K562 (cell line): ENCODE data around the gene GTF3C1. TPM values are rescaled to one million over a fixed set of nuclear protein-coding genes. Genes with fewer than 3 reads are reported as not detected.

ENCODE experiments used
- ATAC-seq: fragments of 200-7000 bp; cut with Tn5 transposase; 3 replicates; pipeline ENCODE4 v1.9.1; 2020; ENCODE audit warnings: moderate library complexity
- BruUV-seq: library from RNA; stranded (reverse); fragments of 400-500 nt; replicated peaks from 2 replicates; lab custom pipeline; 2021; lab: Mats Ljungman, UMichigan
- CTCF ChIA-PET: fragments of 300-600 bp; formaldehyde crosslinking; extraction: SDS; loops from one replicate; lab custom pipeline; 2021; ENCODE audit warnings: low intra/inter-chr PET ratio; lab: Yijun Ruan, JAX
- POLR2A ChIA-PET: fragments of 300-600, 350-650 bp; sonication (Branson Sonifier 250); formaldehyde crosslinking; extraction: SDS; loops from one replicate; lab custom pipeline; 2021; ENCODE audit warnings: antibody characterized with exemption, inconsistent platforms; lab: Yijun Ruan, JAX
- DNase-seq, 4 experiments: peaks; one replicate each; pipeline versions ENCODE4 v3.0.0 to v3.0.0-alpha.2; 2011 to 2018; ENCODE audit warnings: low spot score in 3 of 4, mixed read lengths in 3 of 4; ENCODE audit errors: extremely low read depth in 1 of 4
- FAIRE-seq: peaks from 2 replicates; lab custom pipeline; 2011; peaks lifted over from hg19 to GRCh38; lab: Jason Lieb, UNC
- H2AFZ ChIP-seq: 2 replicates; pipeline ENCODE4 v1.6.0; 2011; ENCODE audit warnings: low read depth, low read length, control low read depth, inconsistent platforms
- H3K27ac ChIP-seq: fragments of 200-600 bp; 3 replicates; pipeline ENCODE4 v1.8.0; 2011; ENCODE audit warnings: low read depth, mild to moderate bottlenecking, control low read depth, inconsistent platforms, low read length, moderate library complexity, mixed read lengths; ENCODE audit errors: extremely low read depth
- H3K27me3 ChIP-seq, 2 experiments: fragments of 300-600 bp in 1 of 2; 2 replicates in 1 of 2; 3 replicates in 1 of 2; pipeline versions ENCODE4 v1.6.0 to v1.8.0; 2011; ENCODE audit warnings: inconsistent platforms in 2 of 2, low read length in 2 of 2, mild to moderate bottlenecking in 1 of 2, mixed read lengths in 1 of 2, moderate library complexity in 1 of 2; ENCODE audit not compliant: control insufficient read depth in 2 of 2, insufficient read depth in 2 of 2
- H3K36me3 ChIP-seq: fragments of 300-600 bp; 3 replicates; pipeline ENCODE4 v1.8.0; 2011; ENCODE audit warnings: mild to moderate bottlenecking, low read length, inconsistent platforms; ENCODE audit not compliant: control insufficient read depth, insufficient read depth
- H3K4me1 ChIP-seq, 2 experiments: fragments of 200-600 bp in 1 of 2; replicated peaks in 1 of 2; 2 replicates in 1 of 2; 3 replicates in 1 of 2; pipeline versions ENCODE4 v1.5.1 to v1.8.0; 2011; ENCODE audit warnings: inconsistent platforms in 2 of 2, low read length in 2 of 2, mild to moderate bottlenecking in 1 of 2, mixed read lengths in 1 of 2, moderate library complexity in 1 of 2; ENCODE audit not compliant: control insufficient read depth in 2 of 2, insufficient read depth in 2 of 2
- H3K4me2 ChIP-seq: 2 replicates; pipeline ENCODE4 v1.6.1; 2011; ENCODE audit warnings: low read length, control low read depth, inconsistent platforms, mixed read lengths; ENCODE audit not compliant: insufficient read depth
- H3K4me3 ChIP-seq: fragments of 200-600 bp; sonication (generic), shearing (Covaris generic); 2 replicates; pipeline ENCODE4 v1.5.1; 2016; ENCODE audit warnings: control low read depth, inconsistent platforms
- H3K79me2 ChIP-seq: fragments of 200-600 bp; 3 replicates; pipeline ENCODE4 v1.8.0; 2011; ENCODE audit warnings: low read length, inconsistent platforms; ENCODE audit not compliant: control insufficient read depth, insufficient read depth
- H3K9ac ChIP-seq, 2 experiments: 2 replicates each; pipeline versions ENCODE4 v1.6.0 to v1.6.1; 2011; ENCODE audit warnings: low read depth in 2 of 2, low read length in 2 of 2, control low read depth in 1 of 2, inconsistent platforms in 1 of 2, mild to moderate bottlenecking in 1 of 2, mixed read lengths in 1 of 2; ENCODE audit not compliant: insufficient read depth in 1 of 2
- H3K9me1 ChIP-seq: one replicate; pipeline ENCODE4 v1.6.0; 2011; ENCODE audit warnings: inconsistent platforms, mild to moderate bottlenecking, low read length, moderate library complexity; ENCODE audit not compliant: control insufficient read depth, insufficient read depth
- H3K9me3 ChIP-seq: replicated peaks from 2 replicates; pipeline ENCODE4 v1.5.1; 2011; ENCODE audit warnings: low read depth, low read length, inconsistent platforms; ENCODE audit not compliant: control insufficient read depth, insufficient read depth
- H4K20me1 ChIP-seq: replicated peaks from 2 replicates; pipeline ENCODE4 v1.6.1; 2011; ENCODE audit warnings: low read length, inconsistent platforms, mixed read lengths; ENCODE audit not compliant: control insufficient read depth, insufficient read depth
- ARID1B ChIP-seq: fragments of 450-650 bp; IDR thresholded peaks from 2 replicates; pipeline ENCODE4 v1.6.1; 2016; ENCODE audit warnings: antibody characterized with exemption, mild to moderate bottlenecking, inconsistent platforms
- CBFA2T3 ChIP-seq: fragments of 450-650 bp; IDR thresholded peaks from 2 replicates; pipeline ENCODE4 v1.6.1; 2017
- CREM ChIP-seq: IDR thresholded peaks from 2 replicates; pipeline ENCODE4 v1.6.1; 2014; ENCODE audit warnings: antibody characterized with exemption, low read depth
- ETS2 ChIP-seq: IDR thresholded peaks from 2 replicates; pipeline ENCODE4 v1.6.1; 2016; ENCODE audit warnings: borderline replicate concordance, missing genetic modification characterization, mild to moderate bottlenecking, moderate library complexity, missing compliant biosample characterization; ENCODE audit not compliant: poor library complexity, severe bottlenecking
- PHF8 ChIP-seq: fragments of 200-600 bp; sonication (generic); IDR thresholded peaks from 2 replicates; pipeline ENCODE4 v1.6.1; 2012; ENCODE audit warnings: mixed run types, mild to moderate bottlenecking, inconsistent platforms, low read length, moderate library complexity, borderline replicate concordance
- WGBS: fragments of 100-300 bp; shearing (Covaris generic); methylation state at CpG from one replicate; pipeline ENCODE4 v1.1.6; 2016; ENCODE audit warnings: low coverage, mixed read lengths; ENCODE audit not compliant: insufficient coverage; ENCODE audit errors: missing lambda C conversion rate; 5-methylcytosine and 5-hydroxymethylcytosine counted together
- in situ Hi-C: fragments of 300-500 bp; cut with MboI; formaldehyde crosslinking; loops from 4 replicates; pipeline ENCODE4 v1.15.0; 2018; ENCODE audit warnings: inconsistent platforms, mixed read lengths
- intact Hi-C: fragments of 100-400 bp; cut with micrococcal nuclease; formaldehyde crosslinking; loops from 2 replicates; pipeline ENCODE4 v1.14.2; 2022
- polyA plus RNA-seq, 8 experiments: library from polyadenylated mRNA; depleted of rRNA in 4 of 8; stranded (reverse) in 5 of 8; unstranded in 3 of 8; fragments of >200 nt; fragmentation: Nextera tagmentation in 2 of 8; fragmentation: Illumina TruSeq in 1 of 8; extraction: Ambion mirVana in 2 of 8; extraction: Trizol in 1 of 8; gene quantifications; 2 replicates each; pipeline versions ENCODE4 v1.2.1 to v1.2.3, GENCODE V29; 2011 to 2014; ENCODE audit warnings: inconsistent platforms in 1 of 8, missing spikeins in 1 of 8
- total RNA-seq, 7 experiments: library from RNA; depleted of rRNA in 6 of 7; stranded (reverse); fragments of >200 nt in 6 of 7; fragmentation: Illumina TruSeq in 2 of 7; extraction: Trizol in 2 of 7; gene quantifications; 2 replicates each; pipeline versions ENCODE4 v1.2.1 to v1.2.3, GENCODE V29; 2011 to 2021; ENCODE audit warnings: low replicate concordance in 1 of 7

Gene GTF3C1
- total and polyA plus RNA-seq, 9 of the 15 experiments (the other 6 are each of a cell fraction or from before 2014, with no cell fraction given) = 0.72 to 63.6 (median 30.9) TPM

- Histone ChIP-seq H3K9me3 (no peaks in the 10 kb centered on the region), H3K27me3 (no peaks in the 10 kb centered on the region), H3K9ac (peak overlapping the region in 1 of 2 experiments; percentile 60; a peak in 2 of 4 replicates), H4K20me1 (no peaks in the 10 kb centered on the region), H3K4me3 (no peak overlapping the region), H3K9me1 (no peaks in the 10 kb centered on the region), H3K4me2 (peak overlapping the region; percentile 43; the same call in 1 of the 2 replicates), H3K4me1 (peaks cover 0 to 7% of the 10 kb centered on the region in 2 experiments; a peak in 3 of 5 replicates), H3K36me3 (no peaks in the 10 kb centered on the region), H3K79me2 (no peaks in the 10 kb centered on the region), H2AFZ (peak overlapping the region; percentile 10; the same call in 1 of the 2 replicates), H3K27ac (no peak overlapping the region; the same call in 2 of the 3 replicates)
- ChIA-PET CTCF (no interaction called here), POLR2A (interaction anchor here (0.7 kb wide), 2 partner anchors 9 to 25 kb away, joined by 3 to 5 read pairs; no protein-coding TSS in a partner anchor)
- ATAC-seq = peak; percentile 66
- DNase-seq = peak in 1 of 4 experiments; percentile 43
- no TSS peak for BruUV-seq
- no peak for TF ChIP-seq PHF8
- 0 out of 2 replicates have a peak, but pooled peaks have one; percentile 19 for TF ChIP-seq ARID1B
- TF ChIP-seq CREM = peak; percentile 37; the same call in 1 of the 2 replicates
- TF ChIP-seq CBFA2T3 = peak; percentile 52
- WGBS = 12% methylated on average over 6 of the region's 6 CpGs
- in situ Hi-C loops = no loop called here
- intact Hi-C loops = no loop called here
- no peak for FAIRE-seq
Measured at GRCh38 chr16:27595993-27596392, 46.3 kb upstream of the GTF3C1 start.

DNA sequence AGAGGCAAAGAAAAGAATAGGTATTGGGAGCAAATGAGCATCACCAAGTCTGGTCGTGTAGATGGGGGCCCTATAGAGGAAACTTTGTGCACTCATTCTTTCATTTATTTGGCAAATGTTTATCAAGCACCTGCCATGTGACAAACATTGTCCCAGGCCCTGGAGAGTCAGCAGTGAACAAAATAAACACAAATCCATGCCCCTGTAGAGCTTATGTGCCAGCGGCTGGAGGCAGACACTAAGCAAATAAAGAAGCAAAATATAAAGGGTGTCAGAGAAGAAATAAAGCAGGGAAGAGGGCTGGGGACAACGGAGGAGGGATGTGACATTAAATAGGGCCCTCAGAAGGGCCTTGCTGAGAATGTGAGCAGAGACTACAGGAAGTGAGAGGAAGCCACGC lies 45.8 kb upstream of the GTF3C1 start:
- H4K20me1 ChIP-seq = no peaks in the 10 kb centered on the region
- BruUV-seq = no TSS peak
- no peaks in the 10 kb centered on the region for H3K9me1 ChIP-seq
- intact Hi-C loops (no loop called here), in situ Hi-C loops (no loop called here)
- no peak for FAIRE-seq
- ChIA-PET POLR2A (interaction anchor here (0.7 kb wide), 1 partner anchor 9 kb away, joined by 3 read pairs; no protein-coding TSS in a partner anchor), CTCF (no interaction called here)
- H3K27me3 ChIP-seq = no peaks in the 10 kb centered on the region
- peak overlapping the region; percentile 43; the same call in 1 of the 2 replicates for H3K4me2 ChIP-seq
- H2AFZ ChIP-seq = peak overlapping the region; percentile 10; the same call in 1 of the 2 replicates
- H3K4me3 ChIP-seq = no peak overlapping the region
- no peaks in the 10 kb centered on the region for H3K79me2 ChIP-seq
- H3K36me3 ChIP-seq = no peaks in the 10 kb centered on the region
- no peaks in the 10 kb centered on the region for H3K9me3 ChIP-seq
- peak overlapping the region in 1 of 2 experiments; percentile 60; a peak in 1 of 4 replicates for H3K9ac ChIP-seq
- DNase-seq = no peak
- 27% methylated on average over 4 of the region's 4 CpGs for WGBS
- no peak overlapping the region for H3K27ac ChIP-seq
- ATAC-seq = no peak
- H3K4me1 ChIP-seq = peaks cover 0 to 7% of the 10 kb centered on the region in 2 experiments; a peak in 3 of 5 replicates
- no peak for TF ChIP-seq ETS2 (tag)
